Colonic mucosa (tissue), 4 donors: ENCODE data around the gene KRT83. TPM values are rescaled to one million over a fixed set of nuclear protein-coding genes. Genes with fewer than 3 reads are reported as not detected.

Source experiments
- DNase-seq: peaks from one replicate; pipeline ENCODE4 v3.0.0-alpha.2; 2020
- H3K27ac ChIP-seq: fragments of 200-600 bp; one replicate; pipeline ENCODE4 v1.8.0; 2021
- H3K27me3 ChIP-seq: fragments of 200-600 bp; one replicate; pipeline ENCODE4 v1.8.0; 2021
- H3K36me3 ChIP-seq: fragments of 200-600 bp; one replicate; pipeline ENCODE4 v1.8.0; 2021
- H3K4me1 ChIP-seq: fragments of 200-600 bp; one replicate; pipeline ENCODE4 v1.8.0; 2021; ENCODE audit warnings: mild to moderate bottlenecking
- H3K4me3 ChIP-seq: fragments of 200-600 bp; one replicate; pipeline ENCODE4 v1.8.0; 2021
- H3K9ac ChIP-seq, 2 donors: one replicate each; pipeline ENCODE4 v1.7.0; 2013; ENCODE audit warnings: control low read depth in 2 of 2, low read depth in 2 of 2, low read length in 2 of 2
- H3K9me3 ChIP-seq: fragments of 200-600 bp; one replicate; pipeline ENCODE4 v1.8.0; 2021
- CTCF ChIP-seq: fragments of 200-600 bp; IDR thresholded peaks from one replicate; pipeline ENCODE4 v1.8.0; 2022; ENCODE audit warnings: antibody characterized with exemption, mild to moderate bottlenecking
- intact Hi-C: fragments of 100-400 bp; cut with DNase I; formaldehyde crosslinking; loops from one replicate; pipeline ENCODE4 v1.14.1; 2022
- total RNA-seq, 2 donors: library from RNA; stranded (reverse); fragmentation: NEBNext Ultra II Directional in 1 of 2; extraction: Animal tissue kit (Norgen Biotek cat#: 25700) in 1 of 2; gene quantifications; one replicate each; pipeline ENCODE4 v1.2.1, GENCODE V29; 2021
- donor health status: healthy.
- donor health status: DM: no; HTN: no; CAD: no.
- donor health status: DM: no; HTN: no; CAD: no.

Gene KRT83
- total RNA-seq = not detected

GRCh38 chr12:52320784-52321400 is at the start of gene KRT83:
TSS of gene KRT83 (minus strand) at chr12:52321398. CDS start at chr12:52321335, 63 bp downstream.
- Histone ChIP-seq H3K27ac (no peak within 1 kb of the TSS), H3K4me3 (no peak within 1 kb of the TSS), H3K27me3 (peaks cover 3% of the 10 kb centered on the region), H3K9ac (no peak within 1 kb of the TSS), H3K9me3 (no peaks in the 10 kb centered on the region), H3K36me3 (no peaks in the 10 kb centered on the region), H3K4me1 (no peaks in the 10 kb centered on the region)
- no peak for DNase-seq
- intact Hi-C loops = no loop called here
- TF ChIP-seq CTCF = no peak

- no peak overlapping the region for H3K4me3 ChIP-seq
- DNase-seq = no peak
Observed at GRCh38 chr12:52369809-52370208, 48.6 kb upstream of the KRT83 start.

GRCh38 chr12:52369211-52369610 is 48.0 kb upstream of the KRT83 start:
- intact Hi-C loops = no loop called here

More at GRCh38 chr12:52369809-52370208, 48.6 kb upstream of the KRT83 start:
- H3K27me3 ChIP-seq = no peaks in the 10 kb centered on the region
- no peak for TF ChIP-seq CTCF
- no peak overlapping the region for H3K9ac ChIP-seq
- no peaks in the 10 kb centered on the region for H3K4me1 ChIP-seq
- intact Hi-C loops = loop anchor here (5.0 to 10.0 kb wide), 3 partner anchors 212 to 605 kb away; no protein-coding TSS in a partner anchor
- H3K9me3 ChIP-seq = no peaks in the 10 kb centered on the region
- no peak overlapping the region for H3K27ac ChIP-seq
- no peaks in the 10 kb centered on the region for H3K36me3 ChIP-seq

GRCh38 chr12:52368508-52368907 is 47.3 kb upstream of the KRT83 start:
- Histone ChIP-seq H3K9ac (no peak overlapping the region), H3K27me3 (no peaks in the 10 kb centered on the region), H3K9me3 (no peaks in the 10 kb centered on the region), H3K27ac (no peak overlapping the region), H3K36me3 (no peaks in the 10 kb centered on the region), H3K4me1 (no peaks in the 10 kb centered on the region), H3K4me3 (no peak overlapping the region)
- intact Hi-C loops = no loop called here
- no peak for DNase-seq
- TF ChIP-seq CTCF = no peak

More at GRCh38 chr12:52369211-52369610, 48.0 kb upstream of the KRT83 start:
- Histone ChIP-seq H3K27me3 (no peaks in the 10 kb centered on the region), H3K9me3 (no peaks in the 10 kb centered on the region), H3K27ac (no peak overlapping the region), H3K4me1 (no peaks in the 10 kb centered on the region), H3K4me3 (no peak overlapping the region), H3K9ac (no peak overlapping the region), H3K36me3 (no peaks in the 10 kb centered on the region)
- no peak for TF ChIP-seq CTCF
- DNase-seq = no peak

- DNase-seq = no peak
- Histone ChIP-seq H3K36me3 (no peaks in the 10 kb centered on the region), H3K27ac (no peak overlapping the region), H3K4me3 (no peak overlapping the region), H3K9me3 (no peaks in the 10 kb centered on the region), H3K4me1 (no peaks in the 10 kb centered on the region), H3K27me3 (no peaks in the 10 kb centered on the region), H3K9ac (no peak overlapping the region)
- intact Hi-C loops = no loop called here
- TF ChIP-seq CTCF = no peak
Observed at GRCh38 chr12:52367876-52368275, 46.7 kb upstream of the KRT83 start.
